GM18507 (cell line): ENCODE measurements around the gene ZNF880.
"Not testable (repeated sequence)": the region's sequence is repeated elsewhere in the genome, so short reads cannot be mapped to it uniquely, and the experiment has no call there.

ENCODE experiments used
- DNase-seq: peaks from one replicate; pipeline ENCODE4 v3.0.0; 2011; ENCODE audit warnings: low read depth; ENCODE audit not compliant: insufficient read length; ENCODE audit errors: extremely low spot score
- FAIRE-seq: peaks from 2 replicates; lab custom pipeline; 2011; peaks lifted over from hg19 to GRCh38; lab: Jason Lieb, UNC

The ZNF880 gene

DNA sequence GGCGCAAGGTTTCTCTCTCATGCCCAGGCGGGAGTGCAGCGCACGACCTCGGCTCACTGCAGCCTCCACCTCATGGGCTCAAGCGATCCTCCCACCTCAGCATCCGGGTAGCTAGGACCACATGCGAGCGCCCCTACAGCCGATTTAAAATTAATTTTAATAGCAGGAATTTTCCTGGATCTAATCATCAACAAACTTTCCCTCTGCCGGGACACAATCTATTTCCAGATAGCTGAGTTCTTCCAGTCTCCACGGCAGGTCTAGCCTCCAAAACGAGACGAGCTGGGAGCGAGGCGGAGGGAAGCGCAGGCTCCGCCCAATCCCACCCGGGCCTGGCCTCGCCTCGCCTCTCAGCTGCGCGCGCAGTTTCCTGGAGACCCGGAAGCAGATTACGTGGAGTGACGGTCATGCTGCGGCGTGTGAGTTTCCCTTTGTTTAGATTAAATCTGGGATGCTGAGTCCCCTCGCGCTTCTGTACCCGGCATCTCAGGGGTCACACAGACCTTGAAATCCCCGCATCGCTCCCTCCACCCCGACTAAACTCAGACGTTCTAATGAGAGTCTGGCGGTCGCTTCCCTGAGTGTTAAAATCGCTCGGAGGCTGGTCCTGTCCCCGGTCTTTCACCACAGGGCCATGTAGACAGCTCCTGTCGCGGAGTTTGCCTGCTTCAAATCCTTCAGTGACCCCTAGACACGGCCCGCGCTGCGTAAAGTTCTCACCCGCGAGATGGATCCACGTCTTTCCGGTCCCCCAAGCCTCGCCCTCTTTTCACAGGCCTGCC lies at the start of gene ZNF880:
TSS of gene ZNF880 (plus strand) at position 365 of the 782 bp plus-strand sequence. CDS start at position 408, 43 bp downstream.
- peak; percentile 84 for FAIRE-seq
- peak; percentile 62 for DNase-seq

DNA sequence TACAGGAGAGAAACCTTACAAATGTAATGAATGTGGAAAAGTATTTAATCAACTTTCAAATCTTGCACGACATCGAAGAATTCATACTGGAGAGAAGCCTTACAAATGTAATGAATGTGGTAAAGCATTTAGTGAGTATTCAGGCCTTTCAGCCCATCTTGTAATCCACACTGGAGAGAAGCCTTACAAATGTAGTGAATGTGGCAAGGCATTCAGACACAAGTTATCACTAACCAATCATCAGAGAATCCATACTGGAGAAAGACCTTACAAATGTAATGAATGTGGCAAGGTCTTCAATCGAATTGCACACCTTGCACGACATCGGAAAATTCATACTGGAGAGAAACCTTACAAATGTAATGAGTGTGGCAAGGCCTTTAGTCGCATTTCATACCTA lies 47.3 kb upstream of the ZNF880 start:
- DNase-seq (no peak), FAIRE-seq (no peak)

DNA sequence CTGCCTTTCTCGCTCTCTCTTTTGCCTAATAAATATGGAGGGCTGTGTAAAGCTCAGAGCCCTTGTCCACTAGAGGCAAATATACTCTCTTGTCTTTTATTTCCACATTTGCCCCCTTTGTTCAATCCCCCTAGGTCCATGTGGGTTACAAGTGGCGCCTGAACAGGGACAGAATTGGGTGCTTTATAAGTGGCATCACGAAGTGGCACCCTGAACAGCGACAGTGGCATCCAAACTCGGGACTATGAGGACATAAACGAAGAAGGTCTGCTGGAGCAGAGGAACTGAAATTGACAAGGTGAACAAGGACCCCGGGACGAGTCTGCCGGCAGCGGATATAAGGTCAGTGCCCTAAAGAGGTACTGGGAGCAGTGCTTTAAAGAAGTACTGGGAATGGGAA lies 38.0 kb upstream of the ZNF880 start:
- FAIRE-seq (no peak), DNase-seq (no peak)

DNA sequence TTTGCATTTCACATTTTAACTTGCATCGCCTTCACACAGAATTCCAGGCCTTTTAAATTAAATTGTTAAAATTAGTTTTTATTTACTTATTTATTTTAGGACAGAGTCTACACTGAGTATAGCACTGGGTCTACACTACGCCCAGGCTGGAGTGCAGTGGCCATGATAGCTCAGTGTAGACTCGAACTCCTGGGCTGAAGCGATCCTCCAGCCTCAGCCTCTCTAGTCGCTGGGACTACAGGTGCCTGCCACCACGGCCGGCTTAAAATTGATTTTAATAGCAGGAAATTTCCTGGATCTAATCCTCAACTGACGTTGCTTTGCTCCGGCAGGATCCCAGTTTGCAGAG lies 34.0 kb upstream of the ZNF880 start:
- DNase-seq (no peak), FAIRE-seq (no peak)

- peak; percentile 9 for DNase-seq
- FAIRE-seq, result no peak
These were observed 33.5 kb upstream of the ZNF880 start, which contains the start of gene ZNF610 for GRCh38 chr19:52336117-52336790. ZNF610 (plus strand) TSS chr19:52336243; CDS start chr19:52349173, 12,930 bp downstream.

- no peak for DNase-seq
These were observed 32.8 kb upstream of the ZNF880 start for GRCh38 chr19:52336791-52337381.

DNA sequence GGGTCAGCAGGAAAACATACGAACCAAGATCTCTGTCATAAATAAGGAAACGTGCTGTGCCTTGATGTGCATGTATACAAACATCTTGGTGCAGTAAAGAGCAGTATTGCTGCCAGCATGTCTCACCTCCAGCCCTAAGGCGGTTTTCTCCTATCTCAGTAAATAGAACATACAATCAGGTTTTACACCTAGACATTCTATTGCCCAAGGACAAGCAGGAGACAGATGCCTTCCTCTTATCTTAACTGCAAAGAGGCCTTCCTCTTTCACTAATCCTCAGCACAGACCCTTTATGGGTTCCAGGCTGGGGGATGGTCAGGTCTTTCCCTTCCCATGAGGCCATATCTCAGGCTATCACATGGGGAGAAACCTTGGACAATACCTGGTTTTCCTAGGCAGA lies 30.7 kb upstream of the ZNF880 start:
- DNase-seq, FAIRE-seq: not testable (repeated sequence)

More at GRCh38 chr19:52336791-52337381, 32.8 kb upstream of the ZNF880 start:
- no peak for FAIRE-seq

GRCh38 chr19:52343548-52343947 lies 26.2 kb upstream of the ZNF880 start:
- FAIRE-seq (no peak), DNase-seq (no peak)

GRCh38 chr19:52345162-52345561 lies 24.6 kb upstream of the ZNF880 start:
- FAIRE-seq, result no peak
- DNase-seq, result no peak

DNA sequence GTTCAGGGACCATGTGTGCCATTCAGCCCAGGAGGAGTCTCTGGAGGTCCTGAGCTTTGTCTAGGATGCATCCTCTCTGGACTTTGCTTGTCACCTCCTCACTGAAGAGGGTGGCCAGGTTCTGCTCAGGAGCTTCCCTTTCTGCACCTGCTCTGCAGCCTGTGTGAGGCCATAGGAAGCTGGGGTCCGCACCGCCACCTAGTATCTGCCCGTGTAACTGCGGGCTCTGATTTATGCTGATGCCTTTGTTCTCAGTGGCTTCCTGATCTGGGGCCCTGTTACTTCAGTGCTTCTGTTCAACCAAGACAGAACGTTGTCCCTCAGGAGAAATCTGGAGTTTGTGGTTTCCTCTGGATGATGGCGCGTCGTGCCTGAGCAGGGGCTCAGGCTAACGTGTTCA lies 18.2 kb upstream of the ZNF880 start:
- FAIRE-seq (no peak), DNase-seq (no peak)

GRCh38 chr19:52366414-52366824 lies 3.3 kb upstream of the ZNF880 start:
- FAIRE-seq (no peak), DNase-seq (no peak)

DNA sequence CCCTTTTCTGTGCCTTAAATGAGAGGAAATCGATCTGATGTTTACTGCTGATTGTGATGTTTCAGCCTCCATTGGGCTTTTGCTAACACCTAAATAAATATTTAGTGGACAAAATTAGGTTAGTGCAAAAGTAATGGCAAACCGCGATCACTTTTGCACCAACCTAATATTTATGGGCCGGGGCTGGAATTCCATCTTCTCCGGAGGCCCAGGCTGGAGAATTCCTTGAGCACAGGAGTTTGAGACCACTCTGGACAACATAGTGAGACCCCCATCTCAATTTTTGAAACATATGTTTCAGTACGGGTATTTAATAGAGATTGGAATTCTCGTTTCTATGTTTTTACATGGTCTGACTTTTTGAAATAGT lies 603 bp downstream of the ZNF880 start:
- FAIRE-seq (no peak), DNase-seq (no peak)

DNA sequence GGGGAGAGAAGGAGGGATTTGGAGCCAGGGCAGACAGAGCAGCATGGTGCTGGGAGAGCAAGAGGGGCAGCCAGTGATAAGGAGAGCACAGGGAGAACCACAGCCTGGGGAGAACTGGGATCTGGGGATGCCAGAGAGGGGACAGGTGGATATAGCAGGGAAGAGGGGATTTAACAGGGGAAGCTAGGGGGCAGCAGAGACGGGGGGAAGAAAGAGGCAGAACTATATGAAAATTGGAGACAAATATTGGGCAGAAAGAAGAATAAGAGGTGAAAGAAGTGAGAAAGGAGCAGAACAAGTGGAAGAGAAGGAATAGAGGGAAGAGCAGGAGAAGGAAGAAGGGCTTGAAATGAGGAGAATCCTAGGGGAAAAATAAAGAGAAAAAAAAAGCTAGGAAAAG lies 21.4 kb downstream of the ZNF880 start:
- FAIRE-seq (no peak), DNase-seq (no peak)

DNA sequence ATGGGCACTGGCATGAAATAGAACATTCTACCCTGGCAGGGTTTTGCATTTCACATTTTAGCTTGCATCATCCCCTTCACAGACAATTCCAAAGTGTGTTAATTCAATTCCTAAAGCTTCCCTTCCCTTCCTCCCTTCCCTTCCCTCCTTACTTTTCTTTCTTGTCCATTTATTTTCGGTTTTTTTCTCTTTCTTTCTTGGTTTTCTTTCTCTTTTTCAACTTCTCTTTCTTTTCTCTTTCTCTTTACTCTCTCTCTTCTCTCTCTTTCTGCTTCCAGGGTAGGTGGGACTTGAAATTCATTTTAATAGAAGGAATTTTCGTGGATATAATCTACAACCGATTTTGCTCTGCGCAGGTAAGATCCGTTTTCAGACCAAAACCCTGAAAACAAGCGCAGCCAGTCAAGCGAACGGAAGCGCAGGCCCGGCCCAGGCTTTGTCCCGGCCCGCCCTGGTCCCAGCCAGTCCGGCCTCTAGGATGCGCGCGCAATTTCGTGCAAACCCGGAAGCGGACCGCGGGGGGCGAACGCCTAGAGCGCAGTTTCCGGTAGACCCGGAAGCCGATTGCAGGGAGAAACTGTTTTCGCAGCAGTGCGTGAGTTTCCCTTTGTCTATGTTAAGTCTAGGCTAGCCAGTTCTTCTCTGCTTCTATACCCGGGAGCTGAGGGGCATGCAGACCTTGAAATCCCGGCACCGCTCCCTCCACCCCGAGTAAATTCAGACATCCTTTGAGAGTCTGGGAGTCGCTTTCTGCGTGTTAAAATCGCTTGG lies 27.8 kb downstream of the ZNF880 start, which contains the start of gene ZNF528:
TSS of gene ZNF528 (plus strand) at position 540 of the 771 bp plus-strand sequence. CDS start 4,165 bp downstream, outside the sequence.
- DNase-seq (peak; percentile 81), FAIRE-seq (peak; percentile 86)

GRCh38 chr19:52398081-52398441 lies 28.3 kb downstream of the ZNF880 start:
- DNase-seq (no peak), FAIRE-seq (no peak)

DNA sequence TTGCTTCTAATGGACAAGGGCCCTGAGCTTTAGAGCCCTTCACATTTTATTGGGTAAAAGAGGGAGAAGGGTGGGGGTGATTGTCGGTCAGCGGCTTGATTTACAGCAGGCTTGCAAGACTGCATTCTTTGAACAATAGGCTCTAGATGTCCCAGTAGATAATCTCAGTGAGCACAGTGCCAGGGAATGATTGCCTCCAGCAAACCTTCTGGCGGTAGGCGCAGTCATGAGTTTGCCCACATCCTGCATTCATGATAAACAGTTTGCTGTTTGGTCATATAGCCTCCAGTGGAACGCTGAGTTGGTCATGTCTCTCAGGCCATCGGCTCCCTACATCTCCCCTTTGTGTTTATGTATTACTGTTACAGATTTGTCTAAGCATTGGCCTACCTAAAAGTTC lies 40.6 kb downstream of the ZNF880 start:
- DNase-seq (no peak), FAIRE-seq (no peak)

GRCh38 chr19:52415711-52416110 lies 46.0 kb downstream of the ZNF880 start:
- FAIRE-seq, result no peak
- DNase-seq, result no peak

DNA sequence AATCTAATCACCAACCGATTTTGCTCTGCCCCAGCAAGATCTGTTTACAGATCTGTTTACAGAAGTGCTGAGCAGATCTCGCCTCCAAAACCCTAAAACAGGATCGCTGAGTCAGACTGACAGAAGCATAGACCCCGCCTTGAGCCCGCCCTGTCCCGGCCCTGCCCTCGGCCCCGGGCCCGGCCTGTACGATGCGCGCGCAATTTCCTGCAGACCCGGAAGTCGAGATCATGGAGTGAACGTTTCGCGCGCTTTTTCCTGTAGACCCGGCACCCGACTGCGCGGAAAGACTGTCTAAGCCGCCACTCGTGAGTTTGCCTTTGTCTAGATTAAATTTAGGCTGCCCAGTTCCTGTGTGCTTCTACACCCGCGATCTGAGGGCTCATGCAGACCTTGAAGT lies 59.2 kb downstream of the ZNF880 start, which contains the start of gene ZNF534:
TSS of gene ZNF534 (plus strand) at position 212 of the 400 bp plus-strand sequence. CDS start 2,327 bp downstream, outside the sequence.
- no peak for DNase-seq

More for the DNA sequence above, 59.2 kb downstream of the ZNF880 start, which contains the start of gene ZNF534:
- FAIRE-seq, result no peak
